Fibroblast of lung (primary cell): Measurements from ENCODE around the gene TYRO3.

Source experiments
- CTCF ChIP-seq, 2 donors: IDR thresholded peaks in 1 of 2; conservative IDR thresholded peaks in 1 of 2; 1 replicate in 1 of 2; 2 replicates in 1 of 2; pipeline ENCODE4 v1.5.1; 2011 to 2012; ENCODE audit warnings: low read length in 2 of 2, control low read depth in 1 of 2, inconsistent platforms in 1 of 2, low read depth in 1 of 2, mild to moderate bottlenecking in 1 of 2
- EZH2 ChIP-seq: IDR thresholded peaks from 2 replicates; pipeline ENCODE4 v1.5.1; 2012; ENCODE audit warnings: low read length, control low read depth, mild to moderate bottlenecking; ENCODE audit errors: missing control alignments

GRCh38 chr15:41583795-41584194 lies 24.8 kb downstream of the TYRO3 start:
- no peak for TF ChIP-seq CTCF (conservative IDR thresholded peaks at IDR 0.05 in 1 of 2, IDR thresholded peaks at IDR 0.05 in 1 of 2; ENCODE audit: low read depth in 1 of 2, low read length in 2 of 2)
- TF ChIP-seq EZH2, result no peak
